ENCODE measurements around the gene MADCAM1. TPM values are rescaled to one million over a fixed set of nuclear protein-coding genes. Genes with fewer than 3 reads are reported as not detected.

The MADCAM1 gene
- polyA plus RNA-seq, 1 experiment = not detected

- Histone ChIP-seq H3K9me3 (ENCODE audit: control insufficient read depth, insufficient read depth, low read length) (peaks cover 7% of the 10 kb centered on the region; the same call in 1 of the 2 replicates), H3K27ac (ENCODE audit: low read depth, low read length) (no peak overlapping the region), H3K4me3 (ENCODE audit: low read depth, low read length) (no peak overlapping the region), H3K27me3 (ENCODE audit: control insufficient read depth, insufficient read depth, low read length) (no peaks in the 10 kb centered on the region)
- ChIA-PET POLR2A (no interaction called here), CTCF (no interaction called here)
- no peak for DNase-seq (ENCODE audit: low read depth, low spot score)
- TF ChIP-seq CTCF (IDR thresholded peaks at IDR 0.05; ENCODE audit: low read depth, low read length) = no peak
Observed at GRCh38 chr19:542173-542866, 46.0 kb downstream of the MADCAM1 start.

DNA sequence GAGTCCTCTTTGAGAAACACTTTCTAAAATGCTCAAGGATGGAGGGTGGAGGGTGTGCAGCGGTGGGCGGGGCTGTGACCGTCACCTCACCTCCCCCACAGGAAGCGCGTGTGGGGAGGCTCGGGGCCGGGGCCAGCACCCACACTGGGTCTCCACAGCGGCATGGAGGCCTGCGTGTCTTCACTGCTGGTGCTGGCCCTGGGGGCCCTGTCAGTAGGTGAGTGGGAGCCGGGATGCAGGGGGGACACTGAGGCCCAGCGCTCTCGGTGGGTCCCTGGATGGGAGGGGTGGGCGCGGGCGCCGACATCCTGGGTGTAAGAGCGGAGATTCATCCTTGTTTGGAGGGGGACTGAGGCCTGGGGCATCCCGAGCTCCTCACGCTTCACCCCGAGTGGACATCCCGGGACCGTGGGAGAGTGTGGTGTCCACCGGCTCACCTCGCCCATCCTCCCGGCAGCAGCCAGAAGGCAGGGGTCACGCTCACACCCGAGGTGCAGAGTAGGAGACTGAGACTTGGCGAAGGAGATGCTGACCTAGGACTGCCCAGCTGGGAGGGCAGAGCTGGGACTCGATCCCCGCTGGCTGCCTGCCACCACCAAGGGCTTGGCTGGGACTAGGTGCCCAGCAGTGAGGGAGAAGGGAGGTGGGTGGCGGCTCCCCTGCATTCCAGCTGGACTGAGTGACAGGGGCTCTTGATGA is 47.8 kb downstream of the MADCAM1 start, which contains the start of gene GZMM:
Gene GZMM (plus strand): TSS at position 144 of the 699 bp plus-strand sequence. CDS start 19 bp downstream, at position 163.
- POLR2A ChIA-PET = no interaction called here

DNA sequence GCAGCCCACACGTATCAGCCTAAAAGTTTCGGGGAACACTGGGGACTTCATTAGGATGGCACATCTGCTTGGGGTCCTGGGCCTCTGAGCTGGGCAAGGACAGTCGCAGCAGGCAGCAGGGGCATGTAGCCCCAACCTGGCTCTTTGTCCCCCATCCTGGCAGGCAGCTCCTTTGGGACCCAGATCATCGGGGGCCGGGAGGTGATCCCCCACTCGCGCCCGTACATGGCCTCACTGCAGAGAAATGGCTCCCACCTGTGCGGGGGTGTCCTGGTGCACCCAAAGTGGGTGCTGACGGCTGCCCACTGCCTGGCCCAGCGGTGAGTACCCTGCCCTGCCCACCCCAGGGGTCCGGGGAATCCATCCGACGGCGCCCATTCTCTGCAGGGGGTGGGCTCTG is 50.8 kb downstream of the MADCAM1 start:
- Histone ChIP-seq H3K27ac (ENCODE audit: low read depth, low read length) (no peak overlapping the region), H3K4me3 (ENCODE audit: low read depth, low read length) (no peak overlapping the region), H3K27me3 (ENCODE audit: control insufficient read depth, insufficient read depth, low read length) (no peaks in the 10 kb centered on the region), H3K9me3 (ENCODE audit: control insufficient read depth, insufficient read depth, low read length) (peaks cover 5% of the 10 kb centered on the region; the same call in 1 of the 2 replicates)
- ChIA-PET POLR2A (interaction anchor here (0.8 kb wide), 1 partner anchor 26 kb away, joined by 4 read pairs; the partner anchor contains the start of gene BSG), CTCF (no interaction called here)
- TF ChIP-seq CTCF (IDR thresholded peaks at IDR 0.05; ENCODE audit: low read depth, low read length) = no peak
- no peak for DNase-seq (ENCODE audit: low read depth, low spot score)

More for the DNA sequence above, 47.8 kb downstream of the MADCAM1 start, which contains the start of gene GZMM:
- peaks cover 7% of the 10 kb centered on the region; the same call in 1 of the 2 replicates for H3K9me3 ChIP-seq (ENCODE audit: control insufficient read depth, insufficient read depth, low read length)
- no peak for DNase-seq (ENCODE audit: low read depth, low spot score)
- CTCF ChIA-PET = no interaction called here
- no peak within 1 kb of the TSS for H3K4me3 ChIP-seq (ENCODE audit: low read depth, low read length)
- no peak for TF ChIP-seq CTCF (IDR thresholded peaks at IDR 0.05; ENCODE audit: low read depth, low read length)
- no peaks in the 10 kb centered on the region for H3K27me3 ChIP-seq (ENCODE audit: control insufficient read depth, insufficient read depth, low read length)
- H3K27ac ChIP-seq (ENCODE audit: low read depth, low read length) = no peak within 1 kb of the TSS

GRCh38 chr19:547836-548720 is 51.8 kb downstream of the MADCAM1 start:
- H3K27me3 ChIP-seq (ENCODE audit: control insufficient read depth, insufficient read depth, low read length) = no peaks in the 10 kb centered on the region
- TF ChIP-seq CTCF (IDR thresholded peaks at IDR 0.05; ENCODE audit: low read depth, low read length) = no peak
- no peak overlapping the region for H3K27ac ChIP-seq (ENCODE audit: low read depth, low read length)
- H3K4me3 ChIP-seq (ENCODE audit: low read depth, low read length) = no peak overlapping the region
- no peak for DNase-seq (ENCODE audit: low read depth, low spot score)
- POLR2A ChIA-PET = interaction anchor here (0.8 kb wide), 1 partner anchor 25 kb away, joined by 4 read pairs; the partner anchor contains the start of gene BSG
- no peaks in the 10 kb centered on the region; the same call in 1 of the 2 replicates for H3K9me3 ChIP-seq (ENCODE audit: control insufficient read depth, insufficient read depth, low read length)
- CTCF ChIA-PET = no interaction called here

All from AG04450 (cell line).